Measurements from ENCODE around the gene SNAPC1. TPM values are rescaled to one million over a fixed set of nuclear protein-coding genes. Genes with fewer than 3 reads are reported as not detected.
A peak's percentile ranks its signal among the peaks of the same experiment; 100 is the strongest.

The SNAPC1 gene
- total RNA-seq, 4 donors from 2014 or later, result 3.2 to 9.2 (median 6.2) TPM

GRCh38 chr14:61759878-61760277 lies 2.3 kb upstream of the SNAPC1 start:
- Histone ChIP-seq H3K27me3 (no peaks in the 10 kb centered on the region), H3K4me3 (no peak overlapping the region), H3K27ac (no peak overlapping the region), H3K9me3 (no peaks in the 10 kb centered on the region), H3K4me1 (peaks cover 0 to 29% (median 12%) of the 10 kb centered on the region in 3 donors), H3K36me3 (no peaks in the 10 kb centered on the region)
- WGBS, 2 donors, result 72 to 90% methylated on average over 7 of the region's 7 CpGs
- intact Hi-C loops (cut with DNase I), result no loop called here
- DNase-seq, result no peak
- TF ChIP-seq POLR2A (IDR thresholded peaks at IDR 0.05) (no peak), CTCF (IDR thresholded peaks at IDR 0.05) (no peak)

GRCh38 chr14:61761557-61761956 lies 663 bp upstream of the SNAPC1 start:
- no peak for DNase-seq
- Histone ChIP-seq H3K27ac (peak overlapping the region; percentile 80 to 96 (median 92)), H3K27me3 (no peaks in the 10 kb centered on the region), H3K4me3 (peak overlapping the region; percentile 71 to 93 (median 81)), H3K9me3 (no peaks in the 10 kb centered on the region), H3K4me1 (peaks cover 0 to 46% (median 16%) of the 10 kb centered on the region in 3 donors), H3K36me3 (no peaks in the 10 kb centered on the region)
- intact Hi-C loops (cut with DNase I), result no loop called here
- 35 to 39% methylated on average over 5 of the region's 5 CpGs for WGBS, 2 donors
- TF ChIP-seq POLR2A (IDR thresholded peaks at IDR 0.05), result no peak
- TF ChIP-seq CTCF (IDR thresholded peaks at IDR 0.05), result no peak

- no peaks in the 10 kb centered on the region for H3K27me3 ChIP-seq
- DNase-seq, result no peak
- TF ChIP-seq CTCF (IDR thresholded peaks at IDR 0.05), result no peak
- peak overlapping the region; percentile 40 to 94 (median 86) for H3K27ac ChIP-seq
- H3K9me3 ChIP-seq, result no peaks in the 10 kb centered on the region
- H3K4me3 ChIP-seq, result peak overlapping the region; percentile 1 to 84 (median 36)
- WGBS, 2 donors, result 42 to 46% methylated on average over 5 of the region's 5 CpGs
- H3K4me1 ChIP-seq, result peaks cover 0 to 49% (median 18%) of the 10 kb centered on the region in 3 donors
- peaks cover 0 to 25% (median 0%) of the 10 kb centered on the region in 3 donors for H3K36me3 ChIP-seq
- intact Hi-C loops (cut with DNase I), result no loop called here
Observed at GRCh38 chr14:61764342-61765122, 2.3 kb downstream of the SNAPC1 start.

- no peaks in the 10 kb centered on the region for H3K27me3 ChIP-seq
- no peaks in the 10 kb centered on the region for H3K9me3 ChIP-seq
- TF ChIP-seq CTCF (IDR thresholded peaks at IDR 0.05) (no peak), POLR2A (IDR thresholded peaks at IDR 0.05) (peak in 1 of 4 donors; percentile 10)
- H3K36me3 ChIP-seq, result peaks cover under 1 to 33% (median 5%) of the 10 kb centered on the region in 3 donors
- H3K4me1 ChIP-seq, result peaks cover 0 to 49% (median 18%) of the 10 kb centered on the region in 3 donors
- no peak for DNase-seq
- intact Hi-C loops (cut with DNase I), result no loop called here
- H3K27ac ChIP-seq, result peak overlapping the region; percentile 40 to 94 (median 86)
- 42 to 52% methylated on average over 15 of the region's 15 CpGs for WGBS, 2 donors
- peak overlapping the region; percentile 6 to 84 (median 12) for H3K4me3 ChIP-seq
Observed at GRCh38 chr14:61765225-61765943, 3.2 kb downstream of the SNAPC1 start.

GRCh38 chr14:61766151-61766550 lies 3.9 kb downstream of the SNAPC1 start:
- DNase-seq, result no peak
- H3K36me3 ChIP-seq, result peaks cover 5 to 41% (median 9%) of the 10 kb centered on the region in 3 donors
- peaks cover 0 to 49% (median 18%) of the 10 kb centered on the region in 3 donors for H3K4me1 ChIP-seq
- H3K9me3 ChIP-seq, result no peaks in the 10 kb centered on the region
- H3K27me3 ChIP-seq, result no peaks in the 10 kb centered on the region
- H3K4me3 ChIP-seq, result peak overlapping the region in 3 of 4 donors; percentile 10 to 84 (median 15)
- WGBS, 2 donors, result 38 to 44% methylated on average over 5 of the region's 5 CpGs
- intact Hi-C loops (cut with DNase I), result no loop called here
- TF ChIP-seq POLR2A (IDR thresholded peaks at IDR 0.05), result no peak
- H3K27ac ChIP-seq, result peak overlapping the region; percentile 40 to 94 (median 86)

All from esophagus squamous epithelium (tissue), 5 donors.